Hepatocyte (in vitro differentiated cells): ENCODE results near the gene AHCYL2.

Experiments
- EZH2 ChIP-seq: fragments of 200-600 bp; sonication (generic); IDR thresholded peaks from 2 replicates; pipeline ENCODE4 v1.6.1; 2016; ENCODE audit warnings: antibody characterized with exemption, mild to moderate bottlenecking, borderline replicate concordance
- TF ChIP-seq, protein P1 (sequence below): fragments of 200-600 bp; sonication (generic); IDR thresholded peaks from 2 replicates; pipeline ENCODE4 v1.5.1; 2016; ENCODE audit warnings: antibody characterized with exemption, mild to moderate bottlenecking; ENCODE audit not compliant: poor library complexity

DNA sequence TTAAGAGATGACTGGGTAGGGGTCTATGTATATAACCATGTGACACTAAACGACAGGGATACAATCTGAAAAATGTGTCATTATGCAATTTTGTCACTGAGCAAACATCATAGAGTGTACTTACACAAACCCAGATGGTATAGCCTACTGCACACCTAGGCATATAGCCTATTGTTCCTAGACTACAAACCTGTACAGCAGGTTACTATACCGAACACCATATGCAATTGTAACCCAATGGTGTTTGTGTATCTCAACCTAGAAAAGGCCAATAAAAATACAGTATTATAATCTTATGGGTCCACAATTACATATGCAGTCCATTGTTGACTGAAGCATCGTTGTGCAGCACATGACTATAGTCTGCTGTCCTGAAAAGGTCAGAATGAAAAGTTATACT, 232.3 kb downstream of the AHCYL2 start:
- TF ChIP-seq, protein P1, sequence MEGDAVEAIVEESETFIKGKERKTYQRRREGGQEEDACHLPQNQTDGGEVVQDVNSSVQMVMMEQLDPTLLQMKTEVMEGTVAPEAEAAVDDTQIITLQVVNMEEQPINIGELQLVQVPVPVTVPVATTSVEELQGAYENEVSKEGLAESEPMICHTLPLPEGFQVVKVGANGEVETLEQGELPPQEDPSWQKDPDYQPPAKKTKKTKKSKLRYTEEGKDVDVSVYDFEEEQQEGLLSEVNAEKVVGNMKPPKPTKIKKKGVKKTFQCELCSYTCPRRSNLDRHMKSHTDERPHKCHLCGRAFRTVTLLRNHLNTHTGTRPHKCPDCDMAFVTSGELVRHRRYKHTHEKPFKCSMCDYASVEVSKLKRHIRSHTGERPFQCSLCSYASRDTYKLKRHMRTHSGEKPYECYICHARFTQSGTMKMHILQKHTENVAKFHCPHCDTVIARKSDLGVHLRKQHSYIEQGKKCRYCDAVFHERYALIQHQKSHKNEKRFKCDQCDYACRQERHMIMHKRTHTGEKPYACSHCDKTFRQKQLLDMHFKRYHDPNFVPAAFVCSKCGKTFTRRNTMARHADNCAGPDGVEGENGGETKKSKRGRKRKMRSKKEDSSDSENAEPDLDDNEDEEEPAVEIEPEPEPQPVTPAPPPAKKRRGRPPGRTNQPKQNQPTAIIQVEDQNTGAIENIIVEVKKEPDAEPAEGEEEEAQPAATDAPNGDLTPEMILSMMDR: no peak
- no peak for TF ChIP-seq EZH2
